Endothelial cell of umbilical vein (primary cell): ENCODE results near the gene TBC1D19. TPM values are rescaled to one million over a fixed set of nuclear protein-coding genes. Genes with fewer than 3 reads are reported as not detected.

Source experiments
- BruUV-seq: library from RNA; stranded (reverse); fragments of 400-500 nt; replicated peaks from 2 replicates; lab custom pipeline; 2021; lab: Mats Ljungman, UMichigan
- CTCF ChIA-PET: fragments of 300-600, 350-600 bp; sonication (Branson Sonifier 250); formaldehyde crosslinking; loops from one replicate; lab custom pipeline; 2021; ENCODE audit warnings: antibody characterized with exemption, inconsistent platforms; lab: Charles Lee
- POLR2A ChIA-PET: fragments of 300-600, 350-600 bp; sonication (Branson Sonifier 250); formaldehyde crosslinking; loops from one replicate; lab custom pipeline; 2021; ENCODE audit warnings: antibody characterized with exemption, inconsistent platforms; lab: Charles Lee
- DNase-seq: peaks from one replicate; pipeline ENCODE4 v3.0.0-alpha.2; 2011; ENCODE audit warnings: low read depth, low spot score
- FAIRE-seq: peaks from 2 replicates; lab custom pipeline; 2011; peaks lifted over from hg19 to GRCh38; lab: Jason Lieb, UNC
- H2AFZ ChIP-seq: 2 replicates; pipeline ENCODE4 v1.6.0; 2012; ENCODE audit warnings: low read depth, low read length, control low read depth, inconsistent platforms
- H3K27ac ChIP-seq: 2 replicates; pipeline ENCODE4 v1.5.1; 2011; ENCODE audit warnings: low read depth, mild to moderate bottlenecking, control low read depth, low read length, moderate library complexity; ENCODE audit not compliant: insufficient read depth
- H3K27me3 ChIP-seq, 2 experiments: 2 replicates each; pipeline versions ENCODE4 v1.6.0 to v1.6.1; 2011; ENCODE audit warnings: low read length in 2 of 2, mixed read lengths in 1 of 2; ENCODE audit not compliant: control insufficient read depth in 2 of 2, insufficient read depth in 2 of 2
- H3K36me3 ChIP-seq, 2 experiments: 2 replicates in 1 of 2; 3 replicates in 1 of 2; pipeline ENCODE4 v1.5.1; 2011; ENCODE audit warnings: low read length in 2 of 2, mild to moderate bottlenecking in 1 of 2, moderate library complexity in 1 of 2; ENCODE audit not compliant: control insufficient read depth in 2 of 2, insufficient read depth in 2 of 2; ENCODE audit errors: extremely low read depth in 1 of 2
- H3K4me1 ChIP-seq: 3 replicates; pipeline ENCODE4 v1.5.1; 2011; ENCODE audit warnings: mild to moderate bottlenecking, low read length; ENCODE audit not compliant: control insufficient read depth, insufficient read depth; ENCODE audit errors: extremely low read depth
- H3K4me2 ChIP-seq: 2 replicates; pipeline ENCODE4 v1.6.1; 2011; ENCODE audit warnings: low read length, control low read depth, mixed read lengths; ENCODE audit not compliant: insufficient read depth
- H3K4me3 ChIP-seq, 3 experiments: fragments of 200-600 bp in 1 of 3; sonication (generic), shearing (Covaris generic) in 1 of 3; replicated peaks in 1 of 3; 2 replicates each; pipeline ENCODE4 v1.5.1; 2011 to 2016; ENCODE audit warnings: control low read depth in 3 of 3, low read length in 3 of 3, mild to moderate bottlenecking in 2 of 3, inconsistent platforms in 1 of 3, low read depth in 1 of 3, moderate library complexity in 1 of 3; ENCODE audit not compliant: insufficient read depth in 1 of 3
- H3K79me2 ChIP-seq: 2 replicates; pipeline ENCODE4 v1.6.0; 2012; ENCODE audit warnings: low read length, inconsistent platforms; ENCODE audit not compliant: control insufficient read depth, insufficient read depth
- H3K9ac ChIP-seq: replicated peaks from 2 replicates; pipeline ENCODE3; 2011; ENCODE audit warnings: low read length, control low read depth; ENCODE audit not compliant: insufficient read depth; ENCODE audit errors: extremely low read depth
- H3K9me1 ChIP-seq: replicated peaks from 3 replicates; pipeline ENCODE4 v1.6.0; 2011; ENCODE audit warnings: mild to moderate bottlenecking, low read length; ENCODE audit not compliant: control insufficient read depth, insufficient read depth; ENCODE audit errors: extremely low read depth
- H3K9me3 ChIP-seq: replicated peaks from 2 replicates; pipeline ENCODE4 v1.5.1; 2012; ENCODE audit warnings: low read length, inconsistent platforms; ENCODE audit not compliant: control insufficient read depth, insufficient read depth
- H4K20me1 ChIP-seq: replicated peaks from 2 replicates; pipeline ENCODE3; 2011; ENCODE audit warnings: mild to moderate bottlenecking, low read length; ENCODE audit not compliant: control insufficient read depth, insufficient read depth; ENCODE audit errors: extremely low read depth
- EZH2 ChIP-seq: IDR thresholded peaks from 2 replicates; pipeline ENCODE4 v1.6.1; 2012; ENCODE audit warnings: borderline replicate concordance, low read depth, mild to moderate bottlenecking, moderate library complexity, low read length, inconsistent platforms; ENCODE audit not compliant: severe bottlenecking
- GATA2 ChIP-seq: IDR thresholded peaks from 2 replicates; pipeline ENCODE4 v1.7.0; 2011; ENCODE audit warnings: low read depth, mild to moderate bottlenecking, moderate library complexity, mixed read lengths, low read length; ENCODE audit not compliant: insufficient read length, insufficient read depth
- MYC ChIP-seq: IDR thresholded peaks from one replicate; pipeline ENCODE4 v1.6.1; 2011; ENCODE audit warnings: mild to moderate bottlenecking, low read depth, low read length
- POLR2A ChIP-seq: IDR thresholded peaks from 2 replicates; pipeline ENCODE4 v1.6.1; 2012; ENCODE audit warnings: low read depth, mild to moderate bottlenecking, control low read depth, low read length
- POLR2AphosphoS5 ChIP-seq: IDR thresholded peaks from 2 replicates; pipeline ENCODE4 v1.6.1; 2012; ENCODE audit warnings: low read depth, mild to moderate bottlenecking, control low read depth, low read length, moderate library complexity; ENCODE audit not compliant: insufficient read depth
- dilution Hi-C: fragments of 300-500 bp; cut with MboI; formaldehyde crosslinking; loops from one replicate; pipeline ENCODE4 v1.15.0; 2019; ENCODE audit warnings: low sequenced_read_pairs; ENCODE audit not compliant: extremely low pct_ligation_motif_present
- intact Hi-C: fragments of 100-400 bp; cut with micrococcal nuclease; formaldehyde crosslinking; loops from one replicate; pipeline ENCODE4 v1.10.0; 2022
- polyA plus RNA-seq, 4 experiments: library from polyadenylated mRNA; depleted of rRNA in 3 of 4; stranded (reverse) in 3 of 4; unstranded in 1 of 4; fragments of >200 nt; gene quantifications; 2 replicates each; pipeline versions ENCODE4 v1.2.1 to v1.2.3, GENCODE V29; 2011 to 2012; ENCODE audit warnings: missing spikeins in 1 of 4
- total RNA-seq: library from RNA; stranded (reverse); gene quantifications from 2 replicates; pipeline ENCODE4 v1.2.3, GENCODE V29; 2021
- TF ChIP-seq, protein P1 (sequence below): IDR thresholded peaks from 2 replicates; pipeline ENCODE4 v1.6.1; 2011; ENCODE audit not compliant: insufficient read depth, insufficient read length
- TF ChIP-seq, protein P2 (sequence below), 2 donors: IDR thresholded peaks; 1 replicate in 1 of 2; 2 replicates in 1 of 2; pipeline ENCODE4 v1.5.1; 2011; ENCODE audit warnings: low read length in 2 of 2, mild to moderate bottlenecking in 2 of 2, moderate library complexity in 2 of 2, control low read depth in 1 of 2, inconsistent platforms in 1 of 2, low read depth in 1 of 2; ENCODE audit not compliant: insufficient read depth in 1 of 2; ENCODE audit errors: extremely low read depth in 1 of 2

The TBC1D19 gene
- total and polyA plus RNA-seq, 2 donors (not counting 3 experiments of a cell fraction or from before 2014, with no cell fraction given): 4.4 to 5.9 TPM

DNA sequence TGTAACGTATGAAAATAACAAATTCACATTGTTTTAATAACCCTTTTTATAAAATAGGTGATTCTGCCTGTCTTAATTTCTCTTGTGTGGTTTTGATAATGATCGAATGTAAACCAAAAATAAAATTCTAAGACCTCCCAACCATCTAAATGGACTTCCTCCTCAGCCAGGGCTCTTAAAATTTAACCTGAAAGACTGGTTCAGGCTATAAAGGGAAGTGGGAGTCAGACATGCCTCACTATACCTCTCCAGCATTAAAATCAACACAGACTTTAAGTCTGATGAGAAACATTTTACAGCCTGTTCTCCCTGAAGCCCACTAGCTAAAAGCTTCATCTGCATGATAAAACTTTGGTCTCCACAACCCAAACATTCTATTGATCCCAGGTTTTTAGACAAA is 179.2 kb downstream of the TBC1D19 start:
- CTCF ChIA-PET: interaction anchor here (0.7 kb wide), 1 partner anchor 257 kb away, joined by 3 read pairs; no protein-coding TSS in a partner anchor
- H3K9me1 ChIP-seq: no peaks in the 10 kb centered on the region
- H3K27ac ChIP-seq: no peak overlapping the region
- no peaks in the 10 kb centered on the region for H3K9me3 ChIP-seq
- no peak overlapping the region for H3K4me3 ChIP-seq
- H3K27me3 ChIP-seq: no peaks in the 10 kb centered on the region
- no peaks in the 10 kb centered on the region for H3K79me2 ChIP-seq
- FAIRE-seq: no peak
- H3K4me1 ChIP-seq: no peaks in the 10 kb centered on the region
- POLR2A ChIA-PET: no interaction called here
- no peaks in the 10 kb centered on the region for H3K36me3 ChIP-seq
- TF ChIP-seq POLR2AphosphoS5: no peak
- intact Hi-C loops: no loop called here
- BruUV-seq: no TSS peak
- no peaks in the 10 kb centered on the region for H4K20me1 ChIP-seq
- H2AFZ ChIP-seq: no peak overlapping the region
- dilution Hi-C loops: no loop called here
- H3K9ac ChIP-seq: no peak overlapping the region
- H3K4me2 ChIP-seq: no peak overlapping the region
- DNase-seq: no peak

DNA sequence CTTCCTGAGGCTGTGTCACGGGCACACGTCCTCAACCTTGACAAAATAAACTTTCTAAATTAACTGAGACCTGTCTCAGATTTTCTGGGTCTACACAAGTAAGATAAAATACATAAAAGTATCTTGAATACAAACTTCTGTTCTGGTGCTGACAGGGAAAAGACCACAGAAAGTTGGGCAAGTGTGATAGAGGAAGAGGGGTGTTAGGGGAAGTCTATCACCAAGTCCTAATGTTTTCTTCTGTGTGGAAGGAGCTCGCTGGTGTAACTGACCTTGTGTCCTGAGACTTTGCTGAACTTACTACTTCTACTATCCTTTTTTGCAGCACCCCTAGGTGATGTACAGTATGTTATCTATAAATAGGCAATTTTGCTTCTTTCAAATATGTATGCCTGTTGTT is 179.8 kb downstream of the TBC1D19 start:
- Histone ChIP-seq H3K4me3 (no peak overlapping the region), H3K4me1 (no peaks in the 10 kb centered on the region), H3K36me3 (no peaks in the 10 kb centered on the region), H3K9me1 (no peaks in the 10 kb centered on the region), H3K9me3 (no peaks in the 10 kb centered on the region), H3K9ac (no peak overlapping the region), H3K4me2 (no peak overlapping the region), H4K20me1 (no peaks in the 10 kb centered on the region), H3K27ac (no peak overlapping the region), H3K27me3 (no peaks in the 10 kb centered on the region), H2AFZ (no peak overlapping the region), H3K79me2 (no peaks in the 10 kb centered on the region)
- FAIRE-seq: no peak
- TF ChIP-seq EZH2 (no peak), POLR2AphosphoS5 (no peak), POLR2A (no peak), MYC (no peak), GATA2 (no peak)
- TF ChIP-seq, protein P1, sequence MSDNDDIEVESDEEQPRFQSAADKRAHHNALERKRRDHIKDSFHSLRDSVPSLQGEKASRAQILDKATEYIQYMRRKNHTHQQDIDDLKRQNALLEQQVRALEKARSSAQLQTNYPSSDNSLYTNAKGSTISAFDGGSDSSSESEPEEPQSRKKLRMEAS: no peak
- TF ChIP-seq, protein P2, sequence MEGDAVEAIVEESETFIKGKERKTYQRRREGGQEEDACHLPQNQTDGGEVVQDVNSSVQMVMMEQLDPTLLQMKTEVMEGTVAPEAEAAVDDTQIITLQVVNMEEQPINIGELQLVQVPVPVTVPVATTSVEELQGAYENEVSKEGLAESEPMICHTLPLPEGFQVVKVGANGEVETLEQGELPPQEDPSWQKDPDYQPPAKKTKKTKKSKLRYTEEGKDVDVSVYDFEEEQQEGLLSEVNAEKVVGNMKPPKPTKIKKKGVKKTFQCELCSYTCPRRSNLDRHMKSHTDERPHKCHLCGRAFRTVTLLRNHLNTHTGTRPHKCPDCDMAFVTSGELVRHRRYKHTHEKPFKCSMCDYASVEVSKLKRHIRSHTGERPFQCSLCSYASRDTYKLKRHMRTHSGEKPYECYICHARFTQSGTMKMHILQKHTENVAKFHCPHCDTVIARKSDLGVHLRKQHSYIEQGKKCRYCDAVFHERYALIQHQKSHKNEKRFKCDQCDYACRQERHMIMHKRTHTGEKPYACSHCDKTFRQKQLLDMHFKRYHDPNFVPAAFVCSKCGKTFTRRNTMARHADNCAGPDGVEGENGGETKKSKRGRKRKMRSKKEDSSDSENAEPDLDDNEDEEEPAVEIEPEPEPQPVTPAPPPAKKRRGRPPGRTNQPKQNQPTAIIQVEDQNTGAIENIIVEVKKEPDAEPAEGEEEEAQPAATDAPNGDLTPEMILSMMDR (IDR thresholded peaks at IDR 0.05; ENCODE audit: extremely low read depth in 1 of 2, insufficient read depth in 1 of 2, low read depth in 1 of 2, low read length in 2 of 2): no peak
- no TSS peak for BruUV-seq
- DNase-seq: no peak
- ChIA-PET CTCF (interaction anchor here (0.7 to 1.6 kb wide), 2 partner anchors 29 to 258 kb away, joined by 3 to 4 read pairs; no protein-coding TSS in a partner anchor), POLR2A (no interaction called here)
- intact Hi-C loops: no loop called here
- dilution Hi-C loops: no loop called here
